IMR-90 (cell line): ENCODE results near the gene RPP30. TPM values are rescaled to one million over a fixed set of nuclear protein-coding genes. Genes with fewer than 3 reads are reported as not detected.

Experiments
- ATAC-seq: fragments of 200-7000 bp; cut with Tn5 transposase; 2 replicates; pipeline ENCODE4 v1.9.1; 2020; ENCODE audit warnings: low read depth, mild to moderate bottlenecking, moderate library complexity
- BruUV-seq: library from RNA; stranded (reverse); fragments of 400-500 nt; replicated peaks from 2 replicates; lab custom pipeline; 2021; lab: Mats Ljungman, UMichigan
- CTCF ChIA-PET: fragments of 300-600 bp; formaldehyde crosslinking; extraction: SDS; loops from one replicate; lab custom pipeline; 2021; ENCODE audit warnings: antibody characterized with exemption; lab: Yijun Ruan, JAX
- POLR2A ChIA-PET: fragments of 300-600 bp; sonication (Branson Sonifier 250); formaldehyde crosslinking; loops from one replicate; lab custom pipeline; 2022; ENCODE audit warnings: antibody characterized with exemption; ENCODE audit not compliant: unreplicated experiment; lab: Charles Lee
- DNase-seq: peaks from one replicate; pipeline ENCODE4 v3.0.0; 2013
- H2AFZ ChIP-seq: replicated peaks from 2 replicates; pipeline ENCODE3; 2013; ENCODE audit warnings: low read length, mild to moderate bottlenecking; ENCODE audit not compliant: poor library complexity
- H2AK5ac ChIP-seq: 2 replicates; pipeline ENCODE4 v1.6.1; 2013; ENCODE audit warnings: low read depth, low read length, inconsistent platforms
- H2AK9ac ChIP-seq: replicated peaks from 2 replicates; pipeline ENCODE3; 2013; ENCODE audit warnings: mild to moderate bottlenecking, low read depth, low read length, moderate library complexity; ENCODE audit not compliant: poor library complexity
- H2BK120ac ChIP-seq: 2 replicates; pipeline ENCODE4 v1.6.1; 2013; ENCODE audit warnings: low read depth, low read length, inconsistent platforms
- H2BK15ac ChIP-seq: 3 replicates; pipeline ENCODE4 v1.6.1; 2013; ENCODE audit warnings: low read depth, low read length, inconsistent platforms
- H2BK20ac ChIP-seq: 2 replicates; pipeline ENCODE4 v1.6.1; 2013; ENCODE audit warnings: low read depth, mild to moderate bottlenecking, inconsistent platforms, low read length, moderate library complexity
- H2BK5ac ChIP-seq: 2 replicates; pipeline ENCODE4 v1.6.1; 2013; ENCODE audit warnings: mild to moderate bottlenecking, low read depth, low read length, inconsistent platforms; ENCODE audit not compliant: poor library complexity, severe bottlenecking
- H3K14ac ChIP-seq: replicated peaks from 2 replicates; pipeline ENCODE4 v1.6.1; 2013; ENCODE audit warnings: low read depth, low read length, inconsistent platforms
- H3K18ac ChIP-seq: 2 replicates; pipeline ENCODE4 v1.6.1; 2013; ENCODE audit warnings: low read depth, low read length, control low read depth
- H3K23ac ChIP-seq: 2 replicates; pipeline ENCODE4 v1.6.1; 2013; ENCODE audit warnings: low read depth, low read length, inconsistent platforms
- H3K27ac ChIP-seq: 2 replicates; pipeline ENCODE4 v1.5.1; 2013; ENCODE audit warnings: mild to moderate bottlenecking, control low read depth, low read length; ENCODE audit not compliant: insufficient read depth
- H3K27me3 ChIP-seq: 2 replicates; pipeline ENCODE4 v1.6.1; 2013; ENCODE audit warnings: low read length; ENCODE audit not compliant: control insufficient read depth, insufficient read depth
- H3K36me3 ChIP-seq: 2 replicates; pipeline ENCODE4 v1.6.1; 2013; ENCODE audit warnings: low read length, mixed read lengths; ENCODE audit not compliant: control insufficient read depth, insufficient read depth
- H3K4ac ChIP-seq: 2 replicates; pipeline ENCODE4 v1.6.1; 2013; ENCODE audit warnings: low read depth, low read length, inconsistent platforms
- H3K4me1 ChIP-seq: 2 replicates; pipeline ENCODE4 v1.6.1; 2013; ENCODE audit warnings: low read length, mixed read lengths; ENCODE audit not compliant: control insufficient read depth, insufficient read depth
- H3K4me2 ChIP-seq: 2 replicates; pipeline ENCODE4 v1.6.1; 2013; ENCODE audit warnings: low read depth, mild to moderate bottlenecking, control low read depth, low read length, moderate library complexity
- H3K4me3 ChIP-seq: 2 replicates; pipeline ENCODE4 v1.5.1; 2013; ENCODE audit warnings: low read depth, mild to moderate bottlenecking, control low read depth, low read length, moderate library complexity; ENCODE audit not compliant: insufficient read depth
- H3K56ac ChIP-seq: 2 replicates; pipeline ENCODE4 v1.6.1; 2013; ENCODE audit warnings: low read length, inconsistent platforms; ENCODE audit not compliant: insufficient read depth; ENCODE audit errors: extremely low read depth
- H3K79me1 ChIP-seq, 2 experiments: 2 replicates each; pipeline ENCODE4 v1.6.1; 2013; ENCODE audit warnings: low read length in 2 of 2, inconsistent platforms in 1 of 2, low read depth in 1 of 2
- H3K9ac ChIP-seq: 2 replicates; pipeline ENCODE4 v1.6.1; 2013; ENCODE audit warnings: low read depth, low read length, control low read depth
- H3K9me1 ChIP-seq: 2 replicates; pipeline ENCODE4 v1.6.1; 2013; ENCODE audit warnings: low read length, inconsistent platforms; ENCODE audit not compliant: insufficient read depth
- H3K9me3 ChIP-seq: 2 replicates; pipeline ENCODE4 v1.6.1; 2013; ENCODE audit warnings: low read length; ENCODE audit not compliant: control insufficient read depth, insufficient read depth
- H4K20me1 ChIP-seq: 2 replicates; pipeline ENCODE4 v1.6.1; 2013; ENCODE audit warnings: low read length, inconsistent platforms; ENCODE audit not compliant: insufficient read depth
- H4K5ac ChIP-seq: 2 replicates; pipeline ENCODE4 v1.6.1; 2013; ENCODE audit warnings: mild to moderate bottlenecking, low read depth, low read length, control low read depth
- H4K8ac ChIP-seq, 2 experiments: 2 replicates each; pipeline ENCODE4 v1.6.1; 2013; ENCODE audit warnings: low read depth in 2 of 2, low read length in 2 of 2, control low read depth in 1 of 2, inconsistent platforms in 1 of 2
- H4K91ac ChIP-seq: 2 replicates; pipeline ENCODE4 v1.6.1; 2013; ENCODE audit warnings: low read depth, low read length, inconsistent platforms; ENCODE audit not compliant: insufficient read depth
- BHLHE40 ChIP-seq: fragments of 150-350 bp; IDR thresholded peaks from 2 replicates; pipeline ENCODE4 v1.6.1; 2016; ENCODE audit warnings: mild to moderate bottlenecking, low read depth, low read length
- CEBPB ChIP-seq: IDR thresholded peaks from 2 replicates; pipeline ENCODE4 v1.6.1; 2012; ENCODE audit warnings: low read depth, low read length, improper control_type of control experiment
- CHD1 ChIP-seq: IDR thresholded peaks from 2 replicates; pipeline ENCODE4 v1.6.1; 2012; ENCODE audit warnings: low read depth, low read length, improper control_type of control experiment
- CTCF ChIP-seq: conservative IDR thresholded peaks from 2 replicates; pipeline ENCODE4 v1.5.1; 2012; ENCODE audit warnings: mild to moderate bottlenecking, low read depth, low read length, improper control_type of control experiment
- ELK1 ChIP-seq: fragments of 150-350 bp; IDR thresholded peaks from 2 replicates; pipeline ENCODE4 v1.6.1; 2016; ENCODE audit warnings: low read depth, mild to moderate bottlenecking, low read length, moderate library complexity, borderline replicate concordance
- FOS ChIP-seq: fragments of 150-350 bp; IDR thresholded peaks from 2 replicates; pipeline ENCODE4 v1.6.1; 2016; ENCODE audit warnings: low read depth, low read length
- MAFK ChIP-seq: IDR thresholded peaks from 2 replicates; pipeline ENCODE4 v1.6.1; 2012; ENCODE audit warnings: low read depth, low read length, improper control_type of control experiment
- MAZ ChIP-seq: IDR thresholded peaks from 2 replicates; pipeline ENCODE4 v1.6.1; 2012; ENCODE audit warnings: low read depth, mild to moderate bottlenecking, low read length, improper control_type of control experiment, moderate library complexity, borderline replicate concordance
- MXI1 ChIP-seq: IDR thresholded peaks from 2 replicates; pipeline ENCODE4 v1.6.1; 2012; ENCODE audit warnings: low read depth, mild to moderate bottlenecking, low read length, moderate library complexity, borderline replicate concordance
- NFE2L2 ChIP-seq: fragments of 150-350 bp; IDR thresholded peaks from 2 replicates; pipeline ENCODE4 v1.6.1; 2016; ENCODE audit warnings: low read depth, mild to moderate bottlenecking, low read length
- POLR2A ChIP-seq: IDR thresholded peaks from 2 replicates; pipeline ENCODE4 v1.6.1; 2012; ENCODE audit warnings: mild to moderate bottlenecking, low read depth, low read length
- RAD21 ChIP-seq: IDR thresholded peaks from 2 replicates; pipeline ENCODE4 v1.6.1; 2012; ENCODE audit warnings: low read length, improper control_type of control experiment
- RCOR1 ChIP-seq: IDR thresholded peaks from 2 replicates; pipeline ENCODE4 v1.6.1; 2012; ENCODE audit warnings: mild to moderate bottlenecking, low read length, improper control_type of control experiment; ENCODE audit not compliant: insufficient replicate concordance
- RFX5 ChIP-seq: IDR thresholded peaks from 2 replicates; pipeline ENCODE4 v1.8.0; 2012; ENCODE audit warnings: low read depth, mild to moderate bottlenecking, low read length, moderate library complexity
- SMC3 ChIP-seq: fragments of 150-350 bp; IDR thresholded peaks from 2 replicates; pipeline ENCODE4 v1.6.1; 2016; ENCODE audit warnings: low read depth, mild to moderate bottlenecking, antibody characterized with exemption, low read length, moderate library complexity
- USF2 ChIP-seq: fragments of 150-350 bp; IDR thresholded peaks from 2 replicates; pipeline ENCODE4 v1.6.1; 2017; ENCODE audit warnings: mild to moderate bottlenecking, antibody characterized with exemption, low read length, low read depth
- WGBS, 2 experiments: methylation state at CpG; one replicate each; pipeline versions ENCODE4 v1.1.5 to v1.1.7; 2013; ENCODE audit warnings: missing lambda C conversion rate in 2 of 2; ENCODE audit not compliant: insufficient read length in 1 of 2; ENCODE audit errors: extremely low coverage in 2 of 2; 5-methylcytosine and 5-hydroxymethylcytosine counted together
- dilution Hi-C: fragments of 300-500 bp; cut with HindIII; formaldehyde crosslinking; loops from one replicate; pipeline ENCODE4 v1.14.3; 2018; ENCODE audit warnings: low sequenced_read_pairs; ENCODE audit not compliant: unreplicated experiment
- in situ Hi-C: fragments of 300-500 bp; cut with MboI; formaldehyde crosslinking; loops from 3 replicates; pipeline ENCODE4 v1.14.3; 2019; ENCODE audit warnings: low sequenced_read_pairs, inconsistent platforms, mixed read lengths
- intact Hi-C: fragments of 100-400 bp; cut with micrococcal nuclease; formaldehyde crosslinking; loops from 2 replicates; pipeline ENCODE4 v1.10.0; 2022
- polyA plus RNA-seq, 3 experiments: library from polyadenylated mRNA; depleted of rRNA; stranded (reverse); fragments of >200 nt; gene quantifications; 2 replicates each; pipeline ENCODE4 v1.2.3, GENCODE V29; 2012; ENCODE audit warnings: low replicate concordance in 1 of 3
- total RNA-seq: library from RNA; depleted of rRNA; stranded (reverse); fragments of >200 nt; gene quantifications from 2 replicates; pipeline ENCODE4 v1.2.3, GENCODE V29; 2012

RPP30 gene
- total and polyA plus RNA-seq, 2 of the 4 experiments (the other 2 are of a cell fraction) = 27.6 to 45.2 TPM

- no peak overlapping the region for H3K9ac ChIP-seq
- no peak overlapping the region for H3K27ac ChIP-seq
- H3K18ac ChIP-seq = no peak overlapping the region
- no peaks in the 10 kb centered on the region for H3K27me3 ChIP-seq
- H3K36me3 ChIP-seq = no peaks in the 10 kb centered on the region
- dilution Hi-C loops = no loop called here
- WGBS, 2 experiments = 93% methylated on average over 3 of the region's 17 CpGs; no CpG with 5 or more reads in 1 of the 2 experiments
- no peak overlapping the region for H2AFZ ChIP-seq
- H3K9me1 ChIP-seq = no peaks in the 10 kb centered on the region
- no peaks in the 10 kb centered on the region for H3K4me1 ChIP-seq
- no peak overlapping the region for H2AK5ac ChIP-seq
- no peaks in the 10 kb centered on the region for H4K20me1 ChIP-seq
- no peaks in the 10 kb centered on the region for H3K79me1 ChIP-seq
- intact Hi-C loops = no loop called here
- TF ChIP-seq SMC3 = no peak
- no peak for TF ChIP-seq USF2
- no peak for TF ChIP-seq MAZ
- TF ChIP-seq MAFK = no peak
- TF ChIP-seq POLR2A = no peak
- no peak for TF ChIP-seq MXI1
- TF ChIP-seq NFE2L2 = no peak
- no peak for TF ChIP-seq FOS
- no peak for TF ChIP-seq BHLHE40
- TF ChIP-seq CHD1 = no peak
- TF ChIP-seq RAD21 = no peak
- no peak for TF ChIP-seq ELK1
- no peak for TF ChIP-seq RCOR1
- no peak for TF ChIP-seq RFX5
- TF ChIP-seq CEBPB = no peak
- no peak for TF ChIP-seq CTCF
- ChIA-PET CTCF (no interaction called here), POLR2A (no interaction called here)
- no peak overlapping the region for H4K5ac ChIP-seq
- H4K91ac ChIP-seq = no peak overlapping the region
- no peak overlapping the region for H3K4me2 ChIP-seq
- H2AK9ac ChIP-seq = no peak overlapping the region
- H2BK15ac ChIP-seq = no peak overlapping the region
- H3K56ac ChIP-seq = no peak overlapping the region
- in situ Hi-C loops = no loop called here
- H4K8ac ChIP-seq = no peak overlapping the region
- no peak overlapping the region for H2BK120ac ChIP-seq
- H3K14ac ChIP-seq = no peak overlapping the region
- BruUV-seq = no TSS peak
- H3K4ac ChIP-seq = no peak overlapping the region
- H3K23ac ChIP-seq = no peak overlapping the region
- ATAC-seq (no peak), DNase-seq (no peak)
- no peak overlapping the region for H2BK5ac ChIP-seq
- H3K4me3 ChIP-seq = no peak overlapping the region
- H2BK20ac ChIP-seq = no peak overlapping the region
- no peaks in the 10 kb centered on the region for H3K9me3 ChIP-seq
Observed at GRCh38 chr10:90832111-90832510, 39.7 kb upstream of the RPP30 start.
